ENCODE data around the gene MCC.

DNA sequence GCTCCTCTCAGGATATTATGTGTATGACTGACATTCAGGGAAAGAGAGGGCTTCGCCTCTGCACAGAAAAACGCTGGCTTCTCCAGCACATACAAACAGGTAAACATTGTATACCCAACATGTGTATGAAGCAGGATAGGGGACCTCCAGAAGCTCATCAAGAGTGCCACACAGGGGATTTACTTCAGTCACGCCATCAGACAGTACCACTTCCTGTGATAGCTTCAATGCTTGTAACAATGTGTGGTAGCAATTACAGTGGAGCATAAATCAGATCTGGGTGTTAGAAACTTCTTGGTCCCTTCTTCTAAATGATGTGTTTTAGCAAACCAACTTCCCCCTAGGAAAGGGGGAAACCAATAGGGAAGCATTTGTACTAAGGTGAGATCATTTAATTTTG is 214.3 kb downstream of the MCC start:
- TF ChIP-seq CTCF (IDR thresholded peaks at IDR 0.05; ENCODE audit: low read depth, low read length, missing input control) (no peak), EGR1 (IDR thresholded peaks at IDR 0.05; ENCODE audit: low read depth in 2 of 2) (no peak)
- TF ChIP-seq, protein P1, sequence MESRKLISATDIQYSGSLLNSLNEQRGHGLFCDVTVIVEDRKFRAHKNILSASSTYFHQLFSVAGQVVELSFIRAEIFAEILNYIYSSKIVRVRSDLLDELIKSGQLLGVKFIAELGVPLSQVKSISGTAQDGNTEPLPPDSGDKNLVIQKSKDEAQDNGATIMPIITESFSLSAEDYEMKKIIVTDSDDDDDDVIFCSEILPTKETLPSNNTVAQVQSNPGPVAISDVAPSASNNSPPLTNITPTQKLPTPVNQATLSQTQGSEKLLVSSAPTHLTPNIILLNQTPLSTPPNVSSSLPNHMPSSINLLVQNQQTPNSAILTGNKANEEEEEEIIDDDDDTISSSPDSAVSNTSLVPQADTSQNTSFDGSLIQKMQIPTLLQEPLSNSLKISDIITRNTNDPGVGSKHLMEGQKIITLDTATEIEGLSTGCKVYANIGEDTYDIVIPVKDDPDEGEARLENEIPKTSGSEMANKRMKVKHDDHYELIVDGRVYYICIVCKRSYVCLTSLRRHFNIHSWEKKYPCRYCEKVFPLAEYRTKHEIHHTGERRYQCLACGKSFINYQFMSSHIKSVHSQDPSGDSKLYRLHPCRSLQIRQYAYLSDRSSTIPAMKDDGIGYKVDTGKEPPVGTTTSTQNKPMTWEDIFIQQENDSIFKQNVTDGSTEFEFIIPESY (IDR thresholded peaks at IDR 0.05), result no peak

Data from liver (tissue), 3 donors.